ENCODE data around the gene CTNNAL1. TPM values are rescaled to one million over a fixed set of nuclear protein-coding genes. Genes with fewer than 3 reads are reported as not detected.
"Not testable (repeated sequence)": the region's sequence is repeated elsewhere in the genome, so short reads cannot be mapped to it uniquely, and the experiment has no call there.

Gene CTNNAL1
- 47.0 TPM for polyA plus RNA-seq (2013, experiment 1 of 2)
- 46.8 TPM for polyA plus RNA-seq (2013, experiment 2 of 2)

GRCh38 chr9:109012876-109013678 is at the start of gene CTNNAL1:
TSS of gene CTNNAL1 (minus strand) at chr9:109013499. CDS start at chr9:109013442, 57 bp downstream.
- Histone ChIP-seq H2BK15ac (replicated peaks; ENCODE audit: low read depth) (no peak within 1 kb of the TSS), H4K5ac (ENCODE audit: low read length) (no peak within 1 kb of the TSS), H3K36me3 (ENCODE audit: control insufficient read depth, insufficient read depth, low read length) (no peaks in the 10 kb centered on the region), H3K4me1 (ENCODE audit: control insufficient read depth, low read depth, low read length) (peaks cover 4% of the 10 kb centered on the region), H3K18ac (ENCODE audit: low read length) (peak within 1 kb of the TSS; percentile 98), H4K8ac (ENCODE audit: low read depth, low read length) (peak within 1 kb of the TSS; percentile 76), H3K27me3 (ENCODE audit: insufficient read depth, low read length, poor library complexity) (no peaks in the 10 kb centered on the region), H3K4ac (ENCODE audit: low read depth, low read length) (peak within 1 kb of the TSS; percentile 29), H3K56ac (ENCODE audit: low read length) (peak within 1 kb of the TSS; percentile 73), H3K27ac (ENCODE audit: low read depth, low read length) (peak within 1 kb of the TSS; percentile 90), H3K79me1 (ENCODE audit: low read length) (peaks cover 2% of the 10 kb centered on the region), H3K4me3 (ENCODE audit: low read length) (peak within 1 kb of the TSS; percentile 34), H2AK5ac (ENCODE audit: low read length) (no peak within 1 kb of the TSS), H3K79me2 (ENCODE audit: control insufficient read depth, insufficient read depth, low read length) (peaks cover 6% of the 10 kb centered on the region), H3K9ac (ENCODE audit: low read length) (peak within 1 kb of the TSS; percentile 60), H2BK5ac (ENCODE audit: low read length) (no peak within 1 kb of the TSS), H3K23ac (ENCODE audit: low read length) (no peak within 1 kb of the TSS), H2BK120ac (ENCODE audit: low read depth, low read length) (no peak within 1 kb of the TSS), H3K4me2 (ENCODE audit: low read length) (peak within 1 kb of the TSS; percentile 83)
- peak; percentile 96 for DNase-seq
- no CpG with 5 or more reads among the region's 99 CpGs for WGBS (ENCODE audit: extremely low coverage, insufficient coverage, low lambda C conversion rate)

GRCh38 chr9:109062543-109062942 is 49.2 kb upstream of the CTNNAL1 start:
- no peak overlapping the region for H4K5ac ChIP-seq (ENCODE audit: low read length)
- no peaks in the 10 kb centered on the region for H3K79me1 ChIP-seq (ENCODE audit: low read length)
- no peak overlapping the region for H3K4ac ChIP-seq (ENCODE audit: low read depth, low read length)
- H3K9ac ChIP-seq (ENCODE audit: low read length): no peak overlapping the region
- H2BK120ac ChIP-seq (ENCODE audit: low read depth, low read length): no peak overlapping the region
- H3K18ac ChIP-seq (ENCODE audit: low read length): no peak overlapping the region
- WGBS (ENCODE audit: extremely low coverage, insufficient coverage, low lambda C conversion rate): no CpG with 5 or more reads among the region's 6 CpGs
- DNase-seq: no peak
- no peaks in the 10 kb centered on the region for H3K4me1 ChIP-seq (ENCODE audit: control insufficient read depth, low read depth, low read length)
- H3K56ac ChIP-seq (ENCODE audit: low read length): no peak overlapping the region
- H2AK5ac ChIP-seq (ENCODE audit: low read length): no peak overlapping the region
- peaks cover 1% of the 10 kb centered on the region for H3K36me3 ChIP-seq (ENCODE audit: control insufficient read depth, insufficient read depth, low read length)
- no peak overlapping the region for H3K4me2 ChIP-seq (ENCODE audit: low read length)
- no peaks in the 10 kb centered on the region for H3K27me3 ChIP-seq (ENCODE audit: insufficient read depth, low read length, poor library complexity)
- no peak overlapping the region for H3K4me3 ChIP-seq (ENCODE audit: low read length)
- no peak overlapping the region for H3K23ac ChIP-seq (ENCODE audit: low read length)
- no peak overlapping the region for H4K8ac ChIP-seq (ENCODE audit: low read depth, low read length)
- no peak overlapping the region for H3K27ac ChIP-seq (ENCODE audit: low read depth, low read length)
- H2BK15ac ChIP-seq (replicated peaks; ENCODE audit: low read depth): no peak overlapping the region
- H3K79me2 ChIP-seq (ENCODE audit: control insufficient read depth, insufficient read depth, low read length): no peaks in the 10 kb centered on the region
- H2BK5ac ChIP-seq (ENCODE audit: low read length): no peak overlapping the region

- H3K4ac ChIP-seq (ENCODE audit: low read depth, low read length): no peak overlapping the region
- H3K36me3 ChIP-seq (ENCODE audit: control insufficient read depth, insufficient read depth, low read length): peaks cover 4% of the 10 kb centered on the region
- H3K79me2 ChIP-seq (ENCODE audit: control insufficient read depth, insufficient read depth, low read length): no peaks in the 10 kb centered on the region
- H3K4me1 ChIP-seq (ENCODE audit: control insufficient read depth, low read depth, low read length): no peaks in the 10 kb centered on the region
- H3K79me1 ChIP-seq (ENCODE audit: low read length): no peaks in the 10 kb centered on the region
- H3K4me2 ChIP-seq (ENCODE audit: low read length): no peak overlapping the region
- no peak overlapping the region for H3K18ac ChIP-seq (ENCODE audit: low read length)
- no peak overlapping the region for H3K56ac ChIP-seq (ENCODE audit: low read length)
- WGBS (ENCODE audit: extremely low coverage, insufficient coverage, low lambda C conversion rate): no CpG with 5 or more reads among the region's 3 CpGs
- no peaks in the 10 kb centered on the region for H3K27me3 ChIP-seq (ENCODE audit: insufficient read depth, low read length, poor library complexity)
- no peak overlapping the region for H4K8ac ChIP-seq (ENCODE audit: low read depth, low read length)
- no peak overlapping the region for H4K5ac ChIP-seq (ENCODE audit: low read length)
- H3K4me3 ChIP-seq (ENCODE audit: low read length): no peak overlapping the region
- no peak overlapping the region for H3K27ac ChIP-seq (ENCODE audit: low read depth, low read length)
- H2BK120ac ChIP-seq (ENCODE audit: low read depth, low read length): no peak overlapping the region
- no peak overlapping the region for H2AK5ac ChIP-seq (ENCODE audit: low read length)
- no peak overlapping the region for H2BK5ac ChIP-seq (ENCODE audit: low read length)
- no peak overlapping the region for H2BK15ac ChIP-seq (replicated peaks; ENCODE audit: low read depth)
- no peak for DNase-seq
- H3K9ac ChIP-seq (ENCODE audit: low read length): no peak overlapping the region
- no peak overlapping the region for H3K23ac ChIP-seq (ENCODE audit: low read length)
Measured at GRCh38 chr9:109060191-109060590, 46.9 kb upstream of the CTNNAL1 start.

GRCh38 chr9:109053121-109053520 is 39.8 kb upstream of the CTNNAL1 start:
- not testable (repeated sequence) for H3K27ac ChIP-seq (ENCODE audit: low read depth, low read length); H4K8ac ChIP-seq (ENCODE audit: low read depth, low read length); H2BK5ac ChIP-seq (ENCODE audit: low read length); H3K79me2 ChIP-seq (ENCODE audit: control insufficient read depth, insufficient read depth, low read length); DNase-seq; H3K4me2 ChIP-seq (ENCODE audit: low read length); H2AK5ac ChIP-seq (ENCODE audit: low read length); H2BK120ac ChIP-seq (ENCODE audit: low read depth, low read length); H3K18ac ChIP-seq (ENCODE audit: low read length); H3K4me3 ChIP-seq (ENCODE audit: low read length); H3K27me3 ChIP-seq (ENCODE audit: insufficient read depth, low read length, poor library complexity); H3K36me3 ChIP-seq (ENCODE audit: control insufficient read depth, insufficient read depth, low read length); H3K9ac ChIP-seq (ENCODE audit: low read length); H3K4ac ChIP-seq (ENCODE audit: low read depth, low read length); H3K4me1 ChIP-seq (ENCODE audit: control insufficient read depth, low read depth, low read length); H2BK15ac ChIP-seq (replicated peaks; ENCODE audit: low read depth); H3K79me1 ChIP-seq (ENCODE audit: low read length); H3K23ac ChIP-seq (ENCODE audit: low read length); H3K56ac ChIP-seq (ENCODE audit: low read length); H4K5ac ChIP-seq (ENCODE audit: low read length)
- WGBS (ENCODE audit: extremely low coverage, insufficient coverage, low lambda C conversion rate): no CpG with 5 or more reads among the region's 4 CpGs

- no peak overlapping the region for H4K8ac ChIP-seq (ENCODE audit: low read depth, low read length)
- H3K4me2 ChIP-seq (ENCODE audit: low read length): no peak overlapping the region
- H2AK5ac ChIP-seq (ENCODE audit: low read length): no peak overlapping the region
- H3K56ac ChIP-seq (ENCODE audit: low read length): no peak overlapping the region
- no peaks in the 10 kb centered on the region for H3K27me3 ChIP-seq (ENCODE audit: insufficient read depth, low read length, poor library complexity)
- no peak overlapping the region for H2BK15ac ChIP-seq (replicated peaks; ENCODE audit: low read depth)
- H3K27ac ChIP-seq (ENCODE audit: low read depth, low read length): no peak overlapping the region
- no peak overlapping the region for H3K4me3 ChIP-seq (ENCODE audit: low read length)
- DNase-seq: no peak
- no peak overlapping the region for H3K18ac ChIP-seq (ENCODE audit: low read length)
- H2BK120ac ChIP-seq (ENCODE audit: low read depth, low read length): no peak overlapping the region
- no CpG with 5 or more reads among the region's 2 CpGs for WGBS (ENCODE audit: extremely low coverage, insufficient coverage, low lambda C conversion rate)
- no peaks in the 10 kb centered on the region for H3K79me1 ChIP-seq (ENCODE audit: low read length)
- H2BK5ac ChIP-seq (ENCODE audit: low read length): no peak overlapping the region
- H3K36me3 ChIP-seq (ENCODE audit: control insufficient read depth, insufficient read depth, low read length): peaks cover 3% of the 10 kb centered on the region
- no peak overlapping the region for H3K4ac ChIP-seq (ENCODE audit: low read depth, low read length)
- H3K23ac ChIP-seq (ENCODE audit: low read length): no peak overlapping the region
- no peaks in the 10 kb centered on the region for H3K4me1 ChIP-seq (ENCODE audit: control insufficient read depth, low read depth, low read length)
- H3K9ac ChIP-seq (ENCODE audit: low read length): no peak overlapping the region
- no peak overlapping the region for H4K5ac ChIP-seq (ENCODE audit: low read length)
- H3K79me2 ChIP-seq (ENCODE audit: control insufficient read depth, insufficient read depth, low read length): no peaks in the 10 kb centered on the region
Measured at GRCh38 chr9:109052416-109052815, 39.1 kb upstream of the CTNNAL1 start.
